ENCODE data around the gene VWF.
"Not testable (repeated sequence)": the region's sequence is repeated elsewhere in the genome, so short reads cannot be mapped to it uniquely, and the experiment has no call there.

Gene VWF

DNA sequence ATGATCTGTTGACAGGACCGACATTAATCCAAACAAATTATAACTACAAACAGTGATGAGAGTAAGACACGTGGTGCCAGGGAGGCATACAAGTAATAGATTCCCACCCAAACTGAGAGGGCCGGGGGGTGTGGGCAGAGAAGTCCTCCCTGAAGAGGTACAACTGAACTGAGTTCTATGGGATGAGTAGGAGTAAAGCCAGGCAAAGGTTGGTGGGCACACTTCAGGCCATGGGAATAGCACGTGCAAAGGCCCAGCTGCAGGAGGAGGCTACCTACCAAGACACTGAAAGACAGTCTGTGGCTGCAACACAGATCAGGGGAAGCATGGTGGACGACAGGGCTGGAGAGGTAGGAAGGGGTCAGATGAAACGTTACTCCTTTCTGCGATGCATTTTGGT is 22.0 kb upstream of the VWF start:
- DNase-seq (ENCODE audit: low spot score) = no peak

DNA sequence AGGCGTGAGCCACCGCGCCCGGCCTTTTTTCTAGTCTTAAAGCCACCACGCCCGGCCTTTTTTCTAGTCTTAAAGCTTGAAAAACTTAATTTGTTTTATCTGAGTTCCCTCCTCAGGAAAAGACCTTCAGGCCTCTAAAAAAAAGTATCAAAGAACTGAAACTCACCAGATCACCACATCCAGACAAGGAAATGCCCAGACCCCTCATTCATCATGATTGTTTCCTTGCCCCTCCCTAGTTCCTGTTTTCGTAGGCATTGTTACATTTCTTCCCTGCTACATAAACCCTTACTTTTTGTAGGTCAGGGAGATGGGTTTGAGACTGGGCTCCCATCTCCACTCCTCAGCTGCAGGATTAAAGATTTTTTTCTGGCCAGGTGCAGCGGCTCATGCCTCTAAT is 21.1 kb upstream of the VWF start:
- FAIRE-seq = no peak

More for the DNA sequence above, 22.0 kb upstream of the VWF start:
- no peak for FAIRE-seq

GRCh38 chr12:6143303-6143675 is 18.8 kb upstream of the VWF start:
- no peak for DNase-seq (ENCODE audit: low spot score)
- no peak for FAIRE-seq

More for the DNA sequence above, 21.1 kb upstream of the VWF start:
- no peak for DNase-seq (ENCODE audit: low spot score)

DNA sequence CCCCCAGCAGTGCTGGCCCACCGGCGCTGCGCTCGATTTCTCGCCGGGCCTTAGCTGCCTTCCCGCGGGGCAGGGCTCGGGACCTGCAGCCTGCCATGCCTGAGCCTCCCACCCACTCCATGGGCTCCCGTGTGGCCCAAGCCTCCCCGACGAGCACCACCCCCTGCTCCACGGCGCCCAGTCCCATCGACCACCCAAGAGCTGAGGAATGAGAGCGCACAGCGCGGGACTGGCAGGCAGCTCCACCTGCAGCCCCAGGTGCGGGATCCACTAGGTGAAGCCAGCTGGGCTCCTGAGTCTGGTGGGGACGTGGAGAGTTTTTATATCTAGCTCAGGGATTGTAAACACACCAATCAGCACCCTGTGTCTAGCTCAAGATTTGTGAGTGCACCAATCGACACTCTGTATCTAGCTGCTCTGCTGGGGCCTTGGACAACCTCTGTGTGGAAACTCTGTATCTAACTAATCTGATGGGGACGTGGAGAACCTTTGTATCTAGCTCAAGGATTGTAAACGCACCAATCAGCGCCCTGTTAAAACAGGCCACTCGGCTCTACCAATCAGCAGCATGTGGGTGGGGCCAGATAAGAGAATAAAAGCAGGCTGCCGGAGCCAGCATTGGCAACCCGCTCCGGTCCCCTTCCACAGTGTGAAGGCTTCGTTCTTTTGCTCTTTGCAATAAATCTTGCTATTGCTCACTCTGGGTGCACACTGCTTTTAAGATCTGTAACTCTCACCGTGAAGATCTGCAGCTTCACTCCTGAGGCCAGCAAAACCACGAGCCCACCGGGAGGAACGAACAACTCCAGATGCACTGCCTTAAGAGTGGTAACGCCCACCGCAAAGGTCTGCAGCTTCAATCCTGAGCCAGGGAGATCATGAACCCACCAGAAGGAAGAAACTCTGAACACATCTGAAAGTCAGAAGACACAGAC is 18.2 kb upstream of the VWF start:
- DNase-seq (ENCODE audit: low spot score); FAIRE-seq: not testable (repeated sequence)

DNA sequence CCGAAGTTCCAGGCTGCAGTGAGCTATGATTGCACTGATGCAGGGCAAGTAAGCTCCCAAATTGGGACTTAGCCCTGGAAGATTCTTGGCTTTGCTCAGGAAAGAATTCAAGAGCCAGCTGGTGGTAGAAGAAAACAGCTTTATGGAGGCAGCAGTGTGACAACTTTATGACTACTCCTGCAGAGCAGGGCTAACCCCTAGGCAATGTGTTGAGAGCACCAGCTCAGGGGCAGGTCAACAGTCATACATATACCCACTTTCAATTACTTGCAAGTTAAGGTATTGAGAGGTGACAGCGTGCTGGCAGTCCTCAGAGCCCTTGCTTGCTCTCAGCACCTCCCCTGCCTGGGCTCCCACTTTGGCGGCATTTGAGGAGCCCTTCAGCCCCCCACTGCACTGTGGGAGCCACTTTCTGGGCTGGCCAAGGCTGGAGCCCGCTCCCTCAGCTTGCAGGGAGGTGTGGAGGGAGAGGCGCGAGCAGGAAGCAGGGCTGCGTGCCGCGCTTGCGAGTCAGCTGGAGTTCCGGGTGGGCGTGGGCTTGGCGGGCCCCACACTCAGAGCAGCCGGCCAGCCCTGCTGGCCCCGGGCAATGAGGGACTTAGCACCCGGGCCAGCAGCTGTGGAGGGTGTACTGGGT is 17.4 kb upstream of the VWF start:
- FAIRE-seq = not testable (repeated sequence)

DNA sequence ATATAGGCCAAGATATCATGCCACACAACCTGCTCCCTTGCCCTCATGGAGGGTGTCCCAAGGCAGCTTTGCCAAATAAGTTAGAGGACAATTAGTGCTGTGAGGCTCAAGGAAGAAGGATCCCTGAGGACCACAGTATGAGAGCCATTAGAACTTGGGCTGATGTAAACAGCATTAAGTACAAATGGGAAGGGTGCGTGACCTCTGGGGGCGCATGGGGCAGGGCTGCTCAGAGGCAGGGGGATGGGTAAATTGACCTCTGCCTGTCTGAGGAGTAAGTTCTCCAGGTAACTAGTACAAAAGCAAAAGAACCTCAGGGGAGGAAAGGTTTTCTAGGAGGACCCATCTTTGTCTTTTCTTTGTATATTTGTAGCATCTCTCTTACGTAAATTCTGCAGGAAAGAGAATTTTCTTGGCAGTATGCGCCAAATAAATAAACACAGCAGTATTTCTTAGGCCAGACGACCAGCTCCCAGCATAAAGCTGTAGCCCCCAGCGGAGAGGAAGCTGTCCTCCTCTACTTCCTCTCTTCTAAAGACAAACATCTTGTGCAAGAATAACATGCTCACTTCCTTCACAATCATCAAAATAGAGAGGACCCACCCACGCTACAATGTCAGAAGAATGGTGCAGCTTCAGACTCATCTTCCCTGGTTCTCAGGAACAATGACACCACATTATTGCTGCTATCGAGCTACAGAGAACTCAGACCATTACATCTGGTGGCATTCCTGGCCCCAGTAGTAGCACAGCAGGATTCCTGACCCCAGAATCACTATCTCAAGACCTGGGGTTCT is 16.4 kb upstream of the VWF start:
- FAIRE-seq = no peak

More for the DNA sequence above, 17.4 kb upstream of the VWF start:
- not testable (repeated sequence) for DNase-seq (ENCODE audit: low spot score)

DNA sequence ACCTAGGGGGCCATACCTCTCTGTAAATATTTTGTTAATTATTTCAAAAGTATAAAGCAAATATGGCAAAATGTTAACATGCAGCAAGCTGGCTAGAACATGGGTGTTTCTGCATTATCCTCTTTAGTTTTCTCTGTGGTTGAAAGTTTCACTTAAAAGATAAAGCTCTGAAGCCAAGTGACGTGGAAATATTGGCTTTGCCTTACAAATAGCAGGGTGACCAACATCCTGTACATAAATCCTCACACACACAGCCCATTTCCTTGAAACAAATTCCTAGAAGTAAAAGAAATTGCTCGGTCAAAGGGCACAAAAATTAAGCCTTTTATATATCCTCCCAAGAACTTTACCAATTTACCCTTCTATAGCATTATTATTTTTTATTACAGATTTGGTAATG is 10.6 kb upstream of the VWF start:
- FAIRE-seq (no peak), DNase-seq (ENCODE audit: low spot score) (no peak)

More for the DNA sequence above, 16.4 kb upstream of the VWF start:
- DNase-seq (ENCODE audit: low spot score) = no peak

DNA sequence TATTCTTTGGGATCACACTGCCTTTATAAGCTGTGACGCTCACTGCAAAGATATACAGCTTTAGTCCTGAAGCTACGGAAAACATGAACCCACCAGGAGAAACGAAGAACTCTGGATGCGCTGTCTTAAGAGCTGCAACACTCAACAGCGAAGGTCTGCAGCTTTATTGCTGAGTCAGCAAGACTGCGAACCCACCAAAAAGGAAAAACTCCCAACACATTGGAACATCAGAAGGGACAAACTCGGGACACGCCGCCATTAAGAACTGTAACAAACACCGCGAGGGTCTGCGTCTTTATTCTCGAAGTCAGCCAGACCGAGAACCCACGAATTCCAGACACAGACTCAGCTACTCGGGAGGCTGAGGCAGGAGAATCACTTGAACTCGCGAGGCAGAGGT is 9.2 kb upstream of the VWF start:
- no peak for DNase-seq (ENCODE audit: low spot score)
- no peak for FAIRE-seq

DNA sequence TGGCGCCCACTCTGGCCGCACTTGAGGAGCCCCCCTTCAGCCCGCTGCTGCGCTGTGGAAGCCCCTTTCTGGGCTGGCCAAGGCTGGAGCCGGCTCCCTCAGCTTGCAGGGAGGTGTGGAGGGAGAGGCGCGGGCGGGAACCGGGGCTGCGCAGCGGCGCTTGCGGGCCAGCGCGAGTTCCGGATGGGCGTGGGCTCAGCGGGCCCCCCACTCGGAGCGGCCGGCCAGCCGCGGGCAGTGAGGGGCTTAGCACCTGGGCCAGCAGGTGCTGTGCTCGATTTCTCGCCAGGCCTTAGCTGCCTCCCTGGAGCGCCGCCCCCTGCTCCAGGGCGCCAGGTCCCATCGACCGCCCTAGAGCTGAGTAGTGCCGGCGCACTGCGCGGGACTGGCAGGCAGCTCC is 8.0 kb upstream of the VWF start:
- DNase-seq (ENCODE audit: low spot score) (no peak), FAIRE-seq (no peak)

DNA sequence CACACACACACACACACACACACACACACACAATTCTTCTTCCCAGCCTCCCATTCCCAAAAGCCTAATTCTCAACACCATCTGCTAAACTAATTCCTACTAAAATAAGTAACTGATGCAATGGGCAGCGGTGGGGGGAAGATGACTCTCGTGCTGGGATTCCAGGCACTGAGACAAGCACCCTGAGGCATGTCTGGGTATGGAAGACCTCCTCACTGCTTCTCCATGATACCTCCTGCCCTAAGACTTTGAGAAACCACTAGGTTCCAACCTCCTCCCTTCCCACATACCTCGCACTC is 789 bp upstream of the VWF start:
- FAIRE-seq = no peak
- no peak for DNase-seq (ENCODE audit: low spot score)

GRCh38 chr12:6123258-6123657 is 1.2 kb downstream of the VWF start:
- no peak for FAIRE-seq
- DNase-seq (ENCODE audit: low spot score) = no peak

DNA sequence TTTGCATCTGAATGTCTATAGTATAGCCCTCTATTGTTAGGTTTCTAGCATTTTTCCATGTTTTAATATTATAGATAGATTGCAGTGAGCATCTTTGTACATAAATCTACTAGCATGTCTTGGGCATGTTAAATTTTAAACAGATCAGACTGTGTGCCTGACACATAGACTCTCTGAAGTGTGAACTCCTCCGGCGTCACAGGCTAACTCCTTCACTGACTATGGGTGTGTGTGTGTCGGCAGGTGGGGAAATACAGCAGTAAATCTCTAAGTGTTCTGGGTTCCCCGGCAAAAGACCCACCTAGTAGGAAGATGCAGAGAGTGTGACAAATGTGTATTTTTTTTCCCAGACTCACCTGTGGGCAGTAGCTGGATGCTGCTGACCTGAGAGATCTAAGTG is 2.3 kb downstream of the VWF start:
- DNase-seq (ENCODE audit: low spot score) = no peak
- FAIRE-seq = no peak

GRCh38 chr12:6120796-6121473 is 3.5 kb downstream of the VWF start:
- FAIRE-seq = no peak

DNA sequence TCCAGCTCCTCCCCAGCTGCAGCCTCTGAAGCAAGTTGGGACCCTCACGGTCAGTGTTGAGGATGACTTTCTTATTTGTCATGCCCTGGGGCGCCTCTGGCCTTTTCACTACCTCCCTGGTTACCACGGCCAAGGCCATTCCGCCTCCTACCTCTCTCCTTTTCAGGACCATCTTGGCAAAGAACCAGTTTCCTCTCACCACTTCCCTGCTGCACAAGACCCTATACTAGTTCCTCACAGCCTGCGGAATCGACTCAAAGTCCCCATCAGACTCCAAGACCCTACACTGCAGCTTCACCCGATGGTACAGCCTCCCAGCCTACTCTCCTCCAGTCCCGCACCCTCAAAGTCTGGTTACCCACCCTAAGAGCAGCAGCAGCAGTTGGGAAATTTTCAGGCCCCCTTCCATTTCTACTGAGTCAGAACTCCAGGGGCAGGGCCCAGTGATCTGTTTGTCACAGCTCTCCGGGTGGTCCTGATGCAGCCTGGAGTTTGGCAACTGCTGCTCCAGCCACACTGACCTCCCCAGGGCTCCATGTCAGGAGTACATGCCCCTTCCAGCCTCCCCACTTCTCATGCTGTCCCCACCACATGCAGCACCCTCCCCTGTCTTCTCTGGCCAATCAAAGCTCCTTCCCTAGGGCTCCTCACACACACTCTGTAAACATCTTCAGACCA is 5.4 kb downstream of the VWF start:
- DNase-seq (ENCODE audit: low spot score) = no peak
- FAIRE-seq = no peak

More at GRCh38 chr12:6120796-6121473, 3.5 kb downstream of the VWF start:
- DNase-seq (ENCODE audit: low spot score) = no peak

- no peak for DNase-seq (ENCODE audit: low spot score)
- FAIRE-seq = no peak
Observed at GRCh38 chr12:6116471-6117021, 7.9 kb downstream of the VWF start.

DNA sequence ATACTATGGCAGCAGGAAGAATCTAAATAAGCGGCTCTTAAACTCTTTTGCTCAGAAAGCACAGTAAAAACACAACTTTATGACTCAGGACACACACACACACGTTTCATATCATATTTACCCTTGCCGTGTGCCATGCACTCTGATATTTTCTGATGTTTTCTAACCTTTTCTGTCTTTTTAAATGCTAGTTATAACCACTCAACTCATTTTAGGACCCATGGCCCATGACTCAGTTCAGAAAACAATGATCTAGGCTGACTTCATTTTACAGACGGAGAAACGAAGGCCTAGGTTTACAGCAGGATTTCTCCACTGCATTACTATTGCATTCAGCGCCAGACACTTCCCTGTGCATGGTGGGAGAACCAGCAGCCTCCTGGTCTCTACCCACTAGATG is 9.1 kb downstream of the VWF start:
- no peak for FAIRE-seq
- DNase-seq (ENCODE audit: low spot score) = no peak

DNA sequence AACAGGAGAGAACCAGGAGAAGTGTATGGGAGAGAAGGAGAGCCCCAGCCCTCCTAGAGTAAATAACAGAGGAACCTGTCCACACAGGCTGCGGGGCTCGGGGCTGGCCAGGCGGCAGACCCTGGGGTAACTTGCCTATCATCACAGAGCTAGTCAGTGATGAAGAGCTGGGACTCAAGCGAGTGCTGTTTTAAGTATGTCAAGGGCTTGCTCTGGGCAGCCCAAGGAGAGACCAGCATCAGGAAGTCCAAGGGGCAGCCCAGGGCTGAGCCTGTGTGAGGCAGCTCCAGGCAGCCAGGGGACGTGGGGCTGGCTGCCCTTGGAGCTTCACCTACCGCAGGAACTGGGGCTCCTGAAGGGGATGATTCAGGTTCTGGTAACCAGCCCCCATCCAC is 10.0 kb downstream of the VWF start:
- FAIRE-seq = no peak
- no peak for DNase-seq (ENCODE audit: low spot score)

DNA sequence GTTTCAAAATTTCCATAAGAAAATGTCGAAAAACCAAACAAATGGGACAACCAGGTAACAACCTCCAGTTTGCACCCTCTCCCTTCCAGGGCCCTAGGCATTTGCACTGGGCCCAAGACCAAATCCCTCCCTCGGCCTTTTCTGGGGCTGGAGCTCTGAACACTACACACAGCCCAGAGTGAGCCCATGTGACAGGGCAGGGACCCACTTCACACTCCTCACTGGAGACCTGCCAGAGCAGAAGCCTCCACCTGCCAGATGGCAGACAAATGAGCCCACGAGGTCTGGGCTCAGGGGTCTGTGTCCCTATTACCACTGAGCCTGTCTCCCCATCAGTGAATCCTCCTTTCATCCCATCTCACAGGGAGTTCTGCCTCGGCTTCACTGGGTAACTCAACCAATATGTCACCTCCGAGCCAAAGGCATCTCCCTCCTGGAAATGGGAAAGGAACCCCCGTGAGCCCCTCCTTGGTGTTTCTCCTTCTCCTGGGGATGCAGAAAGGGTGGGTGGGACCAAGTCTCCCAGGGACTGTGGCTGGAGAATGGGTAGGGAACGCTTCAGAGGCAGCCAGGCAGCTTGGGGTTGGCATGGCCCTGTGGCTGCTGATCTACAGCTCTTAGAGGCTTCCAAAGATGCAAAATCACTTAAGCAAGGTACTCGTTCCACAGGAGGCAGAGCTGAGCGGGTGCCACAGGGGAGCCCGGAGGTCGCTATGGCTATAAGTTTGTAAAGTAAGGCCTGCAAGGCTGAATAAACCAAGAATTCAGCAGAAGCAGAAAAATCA is 10.6 kb downstream of the VWF start:
- DNase-seq (ENCODE audit: low spot score) = no peak
- no peak for FAIRE-seq

DNA sequence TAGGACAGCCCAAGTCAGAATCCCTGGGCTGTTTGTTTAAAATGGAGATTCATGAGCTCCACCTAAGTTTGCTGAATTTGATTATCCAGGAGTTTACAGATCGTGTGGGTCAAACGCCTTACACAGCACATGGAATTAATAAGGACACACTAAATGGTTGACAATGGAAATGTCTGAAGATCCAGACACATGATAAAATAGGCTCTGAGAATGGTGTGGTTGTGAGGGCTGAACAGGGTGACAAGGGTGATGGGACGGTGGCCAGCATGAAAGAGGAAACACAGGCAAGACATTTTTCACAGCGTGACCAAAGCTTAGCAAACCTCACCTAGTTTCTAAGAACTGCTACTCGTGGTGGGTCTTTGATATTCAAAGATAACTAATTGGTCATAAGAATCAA is 12.5 kb downstream of the VWF start:
- FAIRE-seq = no peak

DNA sequence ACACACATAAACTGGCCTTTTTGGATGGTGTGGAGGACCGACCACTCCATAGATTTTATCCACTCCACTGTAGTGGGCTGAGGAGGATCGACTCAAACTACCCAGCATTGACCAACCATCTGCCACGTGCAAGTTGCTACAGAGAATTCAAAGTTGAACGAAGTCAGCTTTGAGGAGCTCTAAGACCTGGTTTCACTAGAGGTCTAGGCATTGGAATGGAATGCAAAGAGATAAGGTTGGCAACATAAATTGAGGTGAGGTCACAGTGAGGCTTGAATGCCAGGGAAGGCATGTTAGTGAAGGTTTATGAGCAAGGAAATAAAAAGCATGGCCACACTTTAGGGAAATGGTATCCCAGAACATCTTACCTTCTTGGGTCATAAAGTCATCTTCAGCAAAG is 14.5 kb downstream of the VWF start:
- DNase-seq (ENCODE audit: low spot score) (no peak), FAIRE-seq (no peak)

More for the DNA sequence above, 12.5 kb downstream of the VWF start:
- DNase-seq (ENCODE audit: low spot score) = no peak
